ENCODE results near the gene CACHD1. TPM values are rescaled to one million over a fixed set of nuclear protein-coding genes. Genes with fewer than 3 reads are reported as not detected.
A peak's percentile ranks its signal among the peaks of the same experiment; 100 is the strongest.

Gene CACHD1
- total RNA-seq, 1 donor: 7.3 TPM

DNA sequence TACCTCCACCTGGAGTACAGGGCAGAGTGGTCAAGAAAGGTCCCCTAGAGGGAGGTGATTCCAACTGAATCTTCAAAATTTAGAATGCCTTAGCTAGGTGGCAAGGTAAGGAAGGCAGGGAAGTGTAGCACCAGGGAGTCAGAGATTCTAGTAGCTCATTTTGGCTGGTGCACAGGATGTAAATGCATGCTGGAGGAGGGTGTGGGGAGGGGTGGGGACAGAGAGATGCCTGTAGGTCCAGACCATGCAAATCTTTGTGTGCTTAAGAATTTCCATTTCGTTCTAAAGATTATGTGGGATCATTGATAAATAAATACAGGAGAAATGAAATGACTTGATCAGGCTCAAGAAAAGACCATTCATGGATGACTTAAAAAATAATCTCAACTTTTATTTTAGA is 11.0 kb upstream of the CACHD1 start:
- no peak for DNase-seq (ENCODE audit: low read depth)
- TF ChIP-seq, protein P1, sequence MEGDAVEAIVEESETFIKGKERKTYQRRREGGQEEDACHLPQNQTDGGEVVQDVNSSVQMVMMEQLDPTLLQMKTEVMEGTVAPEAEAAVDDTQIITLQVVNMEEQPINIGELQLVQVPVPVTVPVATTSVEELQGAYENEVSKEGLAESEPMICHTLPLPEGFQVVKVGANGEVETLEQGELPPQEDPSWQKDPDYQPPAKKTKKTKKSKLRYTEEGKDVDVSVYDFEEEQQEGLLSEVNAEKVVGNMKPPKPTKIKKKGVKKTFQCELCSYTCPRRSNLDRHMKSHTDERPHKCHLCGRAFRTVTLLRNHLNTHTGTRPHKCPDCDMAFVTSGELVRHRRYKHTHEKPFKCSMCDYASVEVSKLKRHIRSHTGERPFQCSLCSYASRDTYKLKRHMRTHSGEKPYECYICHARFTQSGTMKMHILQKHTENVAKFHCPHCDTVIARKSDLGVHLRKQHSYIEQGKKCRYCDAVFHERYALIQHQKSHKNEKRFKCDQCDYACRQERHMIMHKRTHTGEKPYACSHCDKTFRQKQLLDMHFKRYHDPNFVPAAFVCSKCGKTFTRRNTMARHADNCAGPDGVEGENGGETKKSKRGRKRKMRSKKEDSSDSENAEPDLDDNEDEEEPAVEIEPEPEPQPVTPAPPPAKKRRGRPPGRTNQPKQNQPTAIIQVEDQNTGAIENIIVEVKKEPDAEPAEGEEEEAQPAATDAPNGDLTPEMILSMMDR (IDR thresholded peaks at IDR 0.05; ENCODE audit: insufficient read depth, low read length): no peak
- no peak overlapping the region for H3K4me3 ChIP-seq (ENCODE audit: low read depth, low read length)

GRCh38 chr1:64459743-64460142 is 10.2 kb upstream of the CACHD1 start:
- DNase-seq (ENCODE audit: low read depth): no peak
- no peak overlapping the region for H3K4me3 ChIP-seq (ENCODE audit: low read depth, low read length)
- TF ChIP-seq, protein P1 (IDR thresholded peaks at IDR 0.05; ENCODE audit: insufficient read depth, low read length): no peak

DNA sequence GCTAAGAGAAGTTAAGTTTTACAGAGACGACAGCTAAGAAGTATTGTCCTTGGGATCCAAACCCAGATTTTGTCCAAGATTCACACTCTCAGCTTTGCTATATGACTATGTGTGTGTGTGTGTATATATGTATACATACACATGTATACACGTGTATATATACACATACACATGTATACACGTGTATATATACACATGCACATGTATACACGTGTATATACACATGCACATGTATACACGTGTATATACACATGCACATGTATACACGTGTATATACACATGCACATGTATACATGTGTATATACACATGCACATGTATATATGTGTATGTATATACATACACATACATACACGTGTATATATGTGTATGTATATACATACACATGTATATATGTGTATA is 3.9 kb upstream of the CACHD1 start:
- no peak for DNase-seq (ENCODE audit: low read depth)
- no peak overlapping the region for H3K4me3 ChIP-seq (ENCODE audit: low read depth, low read length)
- TF ChIP-seq, protein P1 (IDR thresholded peaks at IDR 0.05; ENCODE audit: insufficient read depth, low read length): no peak

- peak overlapping the region; percentile 70 for H3K4me3 ChIP-seq (ENCODE audit: low read depth, low read length)
- no peak for DNase-seq (ENCODE audit: low read depth)
- TF ChIP-seq, protein P1 (IDR thresholded peaks at IDR 0.05; ENCODE audit: insufficient read depth, low read length): no peak
Measured at GRCh38 chr1:64469116-64469976, 583 bp upstream of the CACHD1 start.

GRCh38 chr1:64470665-64471217 is 812 bp downstream of the CACHD1 start:
- TF ChIP-seq, protein P1 (IDR thresholded peaks at IDR 0.05; ENCODE audit: insufficient read depth, low read length): no peak
- DNase-seq (ENCODE audit: low read depth): peak; percentile 16
- peak overlapping the region; percentile 70 for H3K4me3 ChIP-seq (ENCODE audit: low read depth, low read length)

GRCh38 chr1:64471218-64472039 is 1.5 kb downstream of the CACHD1 start:
- H3K4me3 ChIP-seq (ENCODE audit: low read depth, low read length): peak overlapping the region; percentile 70
- TF ChIP-seq, protein P1 (IDR thresholded peaks at IDR 0.05; ENCODE audit: insufficient read depth, low read length): no peak
- DNase-seq (ENCODE audit: low read depth): peak; percentile 14

All from fibroblast of the aortic adventitia (primary cell).